Muscle of leg (tissue), 11 donors: Measurements from ENCODE around the gene TMEM204. TPM values are rescaled to one million over a fixed set of nuclear protein-coding genes. Genes with fewer than 3 reads are reported as not detected.

Experiments
- DNase-seq: peaks from one replicate; pipeline ENCODE4 v3.0.0; 2013
- H3K27ac ChIP-seq: one replicate; pipeline ENCODE4 v1.5.1; 2013; ENCODE audit warnings: mild to moderate bottlenecking, low read length, control low read depth
- H3K27me3 ChIP-seq: one replicate; pipeline ENCODE4 v1.6.1; 2013; ENCODE audit warnings: low read length; ENCODE audit not compliant: control insufficient read depth, insufficient read depth
- H3K36me3 ChIP-seq: one replicate; pipeline ENCODE4 v1.6.1; 2013; ENCODE audit warnings: low read length; ENCODE audit not compliant: control insufficient read depth, insufficient read depth
- H3K4me1 ChIP-seq: one replicate; pipeline ENCODE4 v1.6.1; 2013; ENCODE audit warnings: low read length; ENCODE audit not compliant: control insufficient read depth, insufficient read depth
- H3K4me3 ChIP-seq: one replicate; pipeline ENCODE4 v1.5.1; 2013; ENCODE audit warnings: low read length, control low read depth
- H3K9me3 ChIP-seq: replicated peaks from 2 replicates; pipeline ENCODE4 v1.6.1; 2013; ENCODE audit warnings: low read depth, low read length; ENCODE audit not compliant: control insufficient read depth
- WGBS: methylation state at CpG from one replicate; pipeline ENCODE4 v1.1.5; 2013; ENCODE audit warnings: missing lambda C conversion rate; ENCODE audit not compliant: insufficient coverage; 5-methylcytosine and 5-hydroxymethylcytosine counted together
- polyA plus RNA-seq, 8 donors: library from polyadenylated mRNA; unstranded; fragments of 120-200 nt; gene quantifications; one replicate each; pipeline versions ENCODE4 v1.2.1 to v1.2.3, GENCODE V29; 2013; ENCODE audit warnings: inconsistent platforms in 1 of 8, low replicate concordance in 1 of 8; ENCODE audit not compliant: insufficient read length in 8 of 8, insufficient read depth in 1 of 8
- total RNA-seq: library from RNA; stranded (reverse); fragments of 120-200 nt; gene quantifications from one replicate; pipeline ENCODE4 v1.2.4, GENCODE V29; 2013

TMEM204 gene
- total and polyA plus RNA-seq, 9 donors = 14.6 to 22.2 (median 18.0) TPM

GRCh38 chr16:1548233-1548632, 14.8 kb downstream of the TMEM204 start:
- peaks cover 69% of the 10 kb centered on the region for H3K4me1 ChIP-seq
- 83% methylated on average over 1 of the region's 5 CpGs for WGBS
- H3K27ac ChIP-seq = peak overlapping the region; percentile 49
- peak; percentile 36 for DNase-seq
- H3K9me3 ChIP-seq = no peaks in the 10 kb centered on the region
- no peak overlapping the region for H3K4me3 ChIP-seq
- H3K27me3 ChIP-seq = no peaks in the 10 kb centered on the region
- peaks cover 46% of the 10 kb centered on the region for H3K36me3 ChIP-seq

DNA sequence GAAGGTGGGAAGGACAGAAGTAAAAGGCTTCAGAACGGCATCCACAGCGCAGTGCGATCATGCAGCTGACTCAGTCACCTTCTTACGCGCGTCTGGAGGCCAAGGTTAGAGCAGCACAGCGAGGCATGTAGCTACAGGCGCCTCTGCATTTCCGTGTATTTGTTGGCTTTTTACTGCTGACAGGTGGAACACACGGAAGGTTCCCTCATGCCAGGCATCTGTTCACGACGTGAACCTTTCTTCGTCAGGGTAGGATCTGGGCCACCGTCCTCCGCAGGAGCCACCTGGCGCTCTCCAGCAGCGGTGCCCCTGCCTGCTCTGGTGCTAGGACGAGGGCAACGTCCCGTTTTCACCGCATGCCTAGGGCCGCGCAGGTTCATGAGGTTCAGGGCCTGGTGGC, 15.3 kb downstream of the TMEM204 start:
- Histone ChIP-seq H3K27ac (peak overlapping the region; percentile 49), H3K36me3 (peaks cover 47% of the 10 kb centered on the region), H3K4me1 (peaks cover 70% of the 10 kb centered on the region), H3K4me3 (no peak overlapping the region), H3K27me3 (no peaks in the 10 kb centered on the region), H3K9me3 (no peaks in the 10 kb centered on the region)
- WGBS = 84% methylated on average over 22 of the region's 23 CpGs
- no peak for DNase-seq

- DNase-seq = peak; percentile 77
- peaks cover 56% of the 10 kb centered on the region for H3K36me3 ChIP-seq
Measured at GRCh38 chr16:1550069-1550468, 16.6 kb downstream of the TMEM204 start.

DNA sequence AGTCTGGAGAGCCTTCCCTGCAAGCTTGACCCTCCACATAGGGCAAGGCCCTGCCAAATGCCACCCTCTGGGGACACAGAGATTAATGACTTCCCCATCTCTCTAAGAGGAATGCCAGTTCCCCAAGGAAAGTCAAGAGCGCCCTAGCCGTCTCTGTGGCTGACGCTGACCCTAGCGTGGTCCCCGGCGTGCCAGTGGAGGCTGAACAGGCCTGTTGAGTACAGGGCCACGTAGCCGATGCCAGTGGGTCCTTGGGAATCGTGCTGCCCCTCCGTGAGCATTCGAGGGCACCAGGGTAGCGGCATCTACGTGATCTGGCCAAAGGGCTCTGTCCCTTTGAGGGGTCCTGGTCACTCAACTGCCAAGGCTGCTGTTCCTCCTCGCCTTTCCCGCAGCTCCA, 17.2 kb downstream of the TMEM204 start:
- no peak overlapping the region for H3K4me3 ChIP-seq
- no peaks in the 10 kb centered on the region for H3K9me3 ChIP-seq
- peaks cover 58% of the 10 kb centered on the region for H3K36me3 ChIP-seq
- no peaks in the 10 kb centered on the region for H3K27me3 ChIP-seq
- WGBS = 97% methylated on average over 15 of the region's 15 CpGs
- DNase-seq = no peak
- peaks cover 62% of the 10 kb centered on the region for H3K4me1 ChIP-seq
- H3K27ac ChIP-seq = peak overlapping the region; percentile 59

More at GRCh38 chr16:1550069-1550468, 16.6 kb downstream of the TMEM204 start:
- Histone ChIP-seq H3K27me3 (no peaks in the 10 kb centered on the region), H3K9me3 (no peaks in the 10 kb centered on the region), H3K27ac (peak overlapping the region; percentile 71), H3K4me1 (peaks cover 68% of the 10 kb centered on the region), H3K4me3 (no peak overlapping the region)
- WGBS = no CpG with 5 or more reads among the region's 8 CpGs

DNA sequence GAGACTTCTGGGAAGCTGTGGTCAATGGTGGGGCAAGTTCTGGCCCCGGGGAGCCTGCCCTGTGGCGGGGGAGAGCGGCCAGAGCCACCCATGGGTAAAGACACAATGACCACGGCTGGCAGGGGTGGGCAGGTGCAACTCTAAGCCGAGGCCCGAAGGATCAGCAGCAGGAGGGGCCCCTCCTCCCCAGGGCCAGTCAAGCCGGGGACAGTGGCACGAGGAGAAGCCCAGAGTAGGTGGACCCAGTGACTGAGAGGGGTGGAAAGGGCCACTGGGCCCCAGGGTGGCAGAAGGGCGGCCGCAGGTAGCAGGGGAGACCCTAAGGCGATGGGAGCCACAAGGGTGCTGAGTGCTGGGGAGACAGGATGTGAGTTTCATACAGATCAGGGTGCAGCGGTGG, 17.7 kb downstream of the TMEM204 start:
- WGBS = 84% methylated on average over 9 of the region's 12 CpGs
- Histone ChIP-seq H3K27me3 (no peaks in the 10 kb centered on the region), H3K4me1 (peaks cover 57% of the 10 kb centered on the region), H3K4me3 (no peak overlapping the region), H3K36me3 (peaks cover 58% of the 10 kb centered on the region), H3K27ac (peak overlapping the region; percentile 13), H3K9me3 (no peaks in the 10 kb centered on the region)
- DNase-seq = no peak

- no peak overlapping the region for H3K27ac ChIP-seq
- no peaks in the 10 kb centered on the region for H3K9me3 ChIP-seq
- H3K27me3 ChIP-seq = no peaks in the 10 kb centered on the region
- H3K36me3 ChIP-seq = peaks cover 55% of the 10 kb centered on the region
- DNase-seq = no peak
- peaks cover 51% of the 10 kb centered on the region for H3K4me1 ChIP-seq
- WGBS = 64% methylated on average over 12 of the region's 15 CpGs
- no peak overlapping the region for H3K4me3 ChIP-seq
Measured at GRCh38 chr16:1552129-1552528, 18.7 kb downstream of the TMEM204 start.

GRCh38 chr16:1553946-1554825, 20.7 kb downstream of the TMEM204 start:
- DNase-seq = peak; percentile 75
- Histone ChIP-seq H3K4me1 (peaks cover 37% of the 10 kb centered on the region), H3K27ac (peak overlapping the region; percentile 49), H3K36me3 (peaks cover 55% of the 10 kb centered on the region), H3K4me3 (no peak overlapping the region), H3K9me3 (no peaks in the 10 kb centered on the region), H3K27me3 (no peaks in the 10 kb centered on the region)
- 76% methylated on average over 12 of the region's 19 CpGs for WGBS

DNA sequence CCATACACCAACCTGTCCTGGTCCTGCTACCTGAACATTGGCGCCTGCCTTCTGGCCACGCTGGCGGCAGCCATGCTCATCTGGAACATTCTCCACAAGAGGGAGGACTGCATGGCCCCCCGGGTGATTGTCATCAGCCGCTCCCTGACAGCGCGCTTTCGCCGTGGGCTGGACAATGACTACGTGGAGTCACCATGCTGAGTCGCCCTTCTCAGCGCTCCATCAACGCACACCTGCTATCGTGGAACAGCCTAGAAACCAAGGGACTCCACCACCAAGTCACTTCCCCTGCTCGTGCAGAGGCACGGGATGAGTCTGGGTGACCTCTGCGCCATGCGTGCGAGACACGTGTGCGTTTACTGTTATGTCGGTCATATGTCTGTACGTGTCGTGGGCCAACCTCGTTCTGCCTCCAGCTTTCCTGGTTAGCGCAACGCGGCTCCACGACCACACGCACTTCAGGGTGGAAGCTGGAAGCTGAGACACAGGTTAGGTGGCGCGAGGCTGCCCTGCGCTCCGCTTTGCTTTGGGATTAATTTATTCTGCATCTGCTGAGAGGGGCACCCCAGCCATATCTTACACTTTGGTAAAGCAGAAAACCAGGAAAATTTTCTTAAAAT, 21.5 kb downstream of the TMEM204 start:
- peaks cover 61% of the 10 kb centered on the region for H3K36me3 ChIP-seq
- no peaks in the 10 kb centered on the region for H3K9me3 ChIP-seq
- WGBS = 91% methylated on average over 28 of the region's 34 CpGs
- H3K4me3 ChIP-seq = no peak overlapping the region
- DNase-seq = no peak
- no peaks in the 10 kb centered on the region for H3K27me3 ChIP-seq
- peaks cover 29% of the 10 kb centered on the region for H3K4me1 ChIP-seq
- H3K27ac ChIP-seq = no peak overlapping the region

DNA sequence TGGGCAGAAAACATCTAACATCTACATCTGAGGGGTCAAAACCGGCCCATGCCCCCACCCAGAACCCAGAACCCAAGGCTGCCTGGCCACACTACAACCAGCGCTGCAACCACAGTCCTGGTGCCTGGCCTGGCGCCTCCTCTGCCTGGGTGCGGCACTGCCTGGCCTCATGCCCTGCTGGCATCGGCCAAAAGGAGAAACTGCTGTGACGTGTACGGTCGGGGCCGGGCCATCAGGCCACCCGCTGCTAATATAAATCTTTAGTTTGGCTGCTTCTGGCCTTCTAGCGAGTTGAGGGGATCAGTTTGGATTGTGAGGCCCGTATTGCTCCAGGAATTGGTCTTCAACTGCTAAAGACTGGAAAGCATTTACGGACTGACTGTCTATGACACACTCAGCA, 22.8 kb downstream of the TMEM204 start:
- DNase-seq = no peak
- Histone ChIP-seq H3K9me3 (no peaks in the 10 kb centered on the region), H3K27me3 (no peaks in the 10 kb centered on the region), H3K36me3 (peaks cover 67% of the 10 kb centered on the region), H3K27ac (no peak overlapping the region), H3K4me1 (peaks cover 16% of the 10 kb centered on the region), H3K4me3 (no peak overlapping the region)
- WGBS = 74% methylated on average over 8 of the region's 13 CpGs

DNA sequence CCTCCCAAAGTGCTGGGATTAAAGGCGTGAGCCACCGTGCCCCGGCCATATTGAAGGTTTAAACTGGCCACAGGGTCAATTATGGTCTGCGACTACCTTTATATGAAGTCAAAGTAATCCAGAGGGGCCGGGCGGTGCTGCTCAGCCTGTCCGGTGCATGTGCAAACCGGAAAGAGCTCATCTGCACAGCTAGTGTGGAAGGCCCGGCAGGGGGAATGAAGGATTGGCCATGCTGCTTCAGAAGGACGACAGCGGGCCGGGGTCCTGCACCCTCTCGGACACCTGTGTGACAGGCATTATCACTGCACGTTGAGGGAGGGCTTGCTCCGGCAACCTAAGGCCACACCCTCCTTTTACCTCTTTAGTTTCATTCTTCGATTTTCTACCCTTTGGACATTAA, 23.6 kb downstream of the TMEM204 start:
- no peaks in the 10 kb centered on the region for H3K27me3 ChIP-seq

More for the DNA sequence above, 23.6 kb downstream of the TMEM204 start:
- Histone ChIP-seq H3K36me3 (peaks cover 67% of the 10 kb centered on the region), H3K27ac (no peak overlapping the region), H3K9me3 (no peaks in the 10 kb centered on the region), H3K4me1 (peaks cover 13% of the 10 kb centered on the region), H3K4me3 (no peak overlapping the region)
- DNase-seq = no peak
- WGBS = 79% methylated on average over 7 of the region's 16 CpGs
